Effector memory CD4-positive, alpha-beta T cell (primary cell): ENCODE measurements around the gene GPBAR1.

Source experiments
- DNase-seq, 3 donors: peaks; one replicate each; pipeline ENCODE4 v3.0.0-alpha.2; 2020
- H3K27ac ChIP-seq: 2 replicates; pipeline ENCODE4 v1.7.0; 2013; ENCODE audit warnings: mild to moderate bottlenecking, low read length, moderate library complexity; ENCODE audit not compliant: insufficient read depth, poor library complexity, severe bottlenecking
- H3K27me3 ChIP-seq: replicated peaks from 2 replicates; pipeline ENCODE4 v1.7.0; 2013; ENCODE audit warnings: mild to moderate bottlenecking, low read length; ENCODE audit not compliant: insufficient read depth, control insufficient read depth, poor library complexity, severe bottlenecking
- H3K36me3 ChIP-seq: 2 replicates; pipeline ENCODE4 v1.7.0; 2013; ENCODE audit warnings: mild to moderate bottlenecking, low read length, moderate library complexity; ENCODE audit not compliant: control insufficient read depth, insufficient read depth
- H3K4me1 ChIP-seq: 2 replicates; pipeline ENCODE4 v1.7.0; 2013; ENCODE audit warnings: low read length, mild to moderate bottlenecking; ENCODE audit not compliant: control insufficient read depth, insufficient read depth, poor library complexity, severe bottlenecking
- H3K4me3 ChIP-seq: 2 replicates; pipeline ENCODE4 v1.7.0; 2013; ENCODE audit warnings: low read length, low read depth, mild to moderate bottlenecking; ENCODE audit not compliant: insufficient read depth, poor library complexity, severe bottlenecking
- H3K9me3 ChIP-seq: 2 replicates; pipeline ENCODE4 v1.7.0; 2013; ENCODE audit warnings: mild to moderate bottlenecking, low read length, moderate library complexity; ENCODE audit not compliant: control insufficient read depth

GPBAR1 gene

DNA sequence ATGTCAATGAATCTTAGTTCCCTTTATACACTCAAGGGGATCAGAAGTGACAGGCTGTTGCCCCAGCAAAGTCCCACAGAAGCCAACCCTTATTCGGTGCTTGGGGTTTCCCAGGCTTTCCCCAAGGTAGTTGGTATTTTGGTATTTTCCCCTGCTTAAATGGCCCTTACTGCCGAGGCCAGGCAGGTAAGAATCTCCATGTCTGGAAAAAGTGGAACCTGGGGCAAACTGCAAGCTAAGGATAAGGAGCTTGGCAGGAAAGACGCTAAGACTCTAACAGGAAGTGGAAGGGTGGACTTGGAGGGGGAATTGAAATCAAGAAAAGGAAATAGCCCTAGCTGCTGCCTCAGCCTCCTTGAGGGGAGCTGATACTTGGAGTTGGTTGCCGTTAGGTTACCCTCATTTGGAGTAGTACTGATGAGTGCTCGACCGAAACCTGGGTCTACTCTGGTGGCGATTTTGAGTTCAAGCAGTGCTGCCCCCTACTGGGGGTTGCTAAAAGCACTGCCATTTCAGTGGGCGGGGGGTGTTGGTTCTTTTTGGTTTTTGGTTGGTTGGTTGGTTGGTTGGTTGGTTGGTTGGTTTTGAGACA is 3.3 kb upstream of the GPBAR1 start:
- H3K27me3 ChIP-seq: no peaks in the 10 kb centered on the region
- H3K4me3 ChIP-seq: no peak overlapping the region
- peak; percentile 31 to 48 (median 47) for DNase-seq
- H3K4me1 ChIP-seq: peaks cover 5% of the 10 kb centered on the region
- peaks cover 32% of the 10 kb centered on the region for H3K36me3 ChIP-seq
- H3K27ac ChIP-seq: peak overlapping the region; percentile 54
- H3K9me3 ChIP-seq: no peaks in the 10 kb centered on the region

DNA sequence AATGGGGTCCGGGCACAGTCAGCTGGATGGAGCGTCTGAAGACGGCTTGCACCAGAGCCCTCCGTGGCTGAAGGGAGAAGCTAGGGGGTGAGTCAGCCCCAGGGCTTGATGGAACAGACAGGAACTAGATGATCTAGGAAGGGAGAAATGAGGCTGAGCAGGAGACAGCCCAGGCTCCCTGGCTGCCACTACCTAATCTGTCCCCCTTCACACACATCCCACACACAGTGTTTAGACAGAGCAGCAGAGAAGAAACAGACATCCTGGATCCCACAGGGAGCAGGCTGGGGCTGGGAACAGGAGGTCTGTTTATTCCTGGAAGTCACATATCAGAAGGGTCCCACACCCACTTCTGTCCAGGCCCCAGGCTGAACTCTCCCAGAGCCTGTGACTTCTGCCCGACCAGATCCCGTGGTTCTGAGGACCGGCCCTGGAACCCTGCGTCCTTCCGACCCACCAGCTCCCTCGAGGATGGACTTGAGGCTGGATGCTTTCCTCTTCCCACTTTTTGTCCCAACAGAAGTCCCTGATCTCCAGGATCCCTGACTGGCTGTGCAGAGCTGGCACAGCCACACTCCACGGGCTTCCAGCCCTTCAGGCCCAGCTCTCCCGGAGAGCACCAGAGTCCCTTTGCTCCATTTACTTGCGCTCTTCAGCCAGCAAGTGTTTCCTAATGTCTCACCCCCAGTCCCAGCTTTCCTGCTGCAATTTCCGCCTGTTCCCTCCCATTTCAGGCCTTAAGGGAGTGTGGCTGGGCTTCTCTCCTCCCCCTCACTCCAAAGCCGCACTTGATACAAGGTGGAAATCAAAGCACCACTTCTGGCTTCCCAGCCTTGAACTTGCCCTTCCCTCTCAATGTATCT is 1.5 kb upstream of the GPBAR1 start:
- H3K9me3 ChIP-seq: no peaks in the 10 kb centered on the region
- H3K36me3 ChIP-seq: peaks cover 29% of the 10 kb centered on the region
- no peak overlapping the region for H3K27ac ChIP-seq
- peaks cover 5% of the 10 kb centered on the region for H3K4me1 ChIP-seq
- H3K4me3 ChIP-seq: no peak overlapping the region
- no peak for DNase-seq
- no peaks in the 10 kb centered on the region for H3K27me3 ChIP-seq

DNA sequence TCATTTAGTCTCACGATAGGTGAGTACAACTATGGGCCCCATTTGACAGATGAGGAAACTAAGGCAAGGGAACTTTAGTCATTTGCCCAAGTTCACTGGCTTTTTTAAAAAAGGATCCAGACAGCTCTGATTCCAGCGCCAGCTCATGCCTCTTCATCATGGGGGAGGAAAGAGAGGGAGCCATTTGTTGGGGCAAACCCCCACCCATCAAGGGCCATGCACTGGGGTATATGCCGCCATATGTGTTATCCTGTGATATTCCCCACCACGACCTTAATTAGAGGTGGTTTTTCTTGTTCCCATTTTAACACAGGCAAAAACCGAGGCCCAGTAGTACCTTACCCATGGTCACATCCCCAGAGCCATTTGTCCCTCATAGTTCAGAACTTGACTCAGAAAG is 649 bp upstream of the GPBAR1 start:
- Histone ChIP-seq H3K36me3 (peaks cover 29% of the 10 kb centered on the region), H3K27ac (no peak overlapping the region), H3K4me1 (peaks cover 5% of the 10 kb centered on the region), H3K27me3 (no peaks in the 10 kb centered on the region), H3K9me3 (no peaks in the 10 kb centered on the region), H3K4me3 (no peak overlapping the region)
- DNase-seq: no peak

DNA sequence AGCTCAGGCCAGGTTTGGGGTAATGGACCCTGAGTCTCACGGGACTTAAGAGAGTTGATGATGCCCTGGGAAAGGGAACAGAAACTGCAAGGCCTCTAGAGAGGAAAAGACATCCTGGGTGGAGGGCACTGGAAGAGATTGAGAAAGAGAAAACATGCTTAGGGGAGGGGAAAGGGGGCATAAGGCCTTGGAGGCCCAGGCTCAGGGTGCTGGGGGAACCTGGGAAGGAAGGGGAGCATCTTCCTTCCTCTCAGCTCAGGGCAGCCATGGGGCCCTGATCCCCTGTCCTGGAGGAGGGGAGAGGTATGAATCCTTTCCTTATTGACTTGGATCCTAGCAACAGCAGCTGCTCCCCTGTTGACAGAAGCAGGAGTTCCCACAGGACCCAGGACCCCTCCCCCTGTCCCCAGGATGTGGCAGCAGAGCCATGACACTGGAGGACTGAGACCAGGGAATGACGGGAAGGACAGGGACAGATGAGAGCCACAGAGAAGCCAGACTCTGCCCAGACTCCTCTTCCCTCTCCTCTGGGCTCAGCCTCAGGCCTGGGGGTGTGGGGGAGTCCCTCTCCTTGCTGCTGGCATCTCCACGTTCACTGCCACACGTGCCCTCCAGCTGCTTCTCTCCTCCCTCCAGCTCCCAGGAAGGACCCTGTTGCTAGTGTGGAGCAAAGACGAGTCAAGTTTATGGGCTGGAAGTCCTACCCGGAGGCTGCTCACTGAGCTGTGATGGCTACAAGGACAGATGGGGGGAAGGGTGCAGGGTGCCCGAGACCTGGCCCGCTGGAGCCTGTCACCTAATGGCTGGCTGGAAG is 815 bp downstream of the GPBAR1 start:
- DNase-seq: no peak
- no peaks in the 10 kb centered on the region for H3K27me3 ChIP-seq
- no peaks in the 10 kb centered on the region for H3K9me3 ChIP-seq
- H3K36me3 ChIP-seq: peaks cover 38% of the 10 kb centered on the region
- H3K27ac ChIP-seq: no peak overlapping the region
- no peak overlapping the region for H3K4me3 ChIP-seq
- H3K4me1 ChIP-seq: peaks cover 5% of the 10 kb centered on the region

DNA sequence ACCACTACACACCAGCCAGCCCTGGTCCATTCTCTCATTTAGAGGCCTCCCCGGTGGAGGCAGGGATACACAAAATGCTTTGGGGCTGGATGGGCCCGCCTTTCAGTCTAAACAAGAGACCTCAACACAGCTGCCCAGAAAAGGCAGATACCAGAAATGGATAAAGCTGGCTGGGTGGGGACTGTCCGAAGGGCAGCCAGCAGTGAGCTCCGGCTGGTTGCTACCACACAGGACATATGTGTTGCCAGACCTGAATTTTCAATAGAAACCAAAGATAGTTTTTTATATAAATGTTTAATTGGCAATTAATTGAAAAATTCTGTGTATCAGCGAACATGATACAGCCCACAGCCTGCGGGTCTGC is 1.4 kb downstream of the GPBAR1 start:
- DNase-seq: no peak
- Histone ChIP-seq H3K4me1 (peaks cover 4% of the 10 kb centered on the region), H3K36me3 (peaks cover 40% of the 10 kb centered on the region), H3K9me3 (no peaks in the 10 kb centered on the region), H3K27ac (no peak overlapping the region), H3K4me3 (no peak overlapping the region), H3K27me3 (no peaks in the 10 kb centered on the region)

DNA sequence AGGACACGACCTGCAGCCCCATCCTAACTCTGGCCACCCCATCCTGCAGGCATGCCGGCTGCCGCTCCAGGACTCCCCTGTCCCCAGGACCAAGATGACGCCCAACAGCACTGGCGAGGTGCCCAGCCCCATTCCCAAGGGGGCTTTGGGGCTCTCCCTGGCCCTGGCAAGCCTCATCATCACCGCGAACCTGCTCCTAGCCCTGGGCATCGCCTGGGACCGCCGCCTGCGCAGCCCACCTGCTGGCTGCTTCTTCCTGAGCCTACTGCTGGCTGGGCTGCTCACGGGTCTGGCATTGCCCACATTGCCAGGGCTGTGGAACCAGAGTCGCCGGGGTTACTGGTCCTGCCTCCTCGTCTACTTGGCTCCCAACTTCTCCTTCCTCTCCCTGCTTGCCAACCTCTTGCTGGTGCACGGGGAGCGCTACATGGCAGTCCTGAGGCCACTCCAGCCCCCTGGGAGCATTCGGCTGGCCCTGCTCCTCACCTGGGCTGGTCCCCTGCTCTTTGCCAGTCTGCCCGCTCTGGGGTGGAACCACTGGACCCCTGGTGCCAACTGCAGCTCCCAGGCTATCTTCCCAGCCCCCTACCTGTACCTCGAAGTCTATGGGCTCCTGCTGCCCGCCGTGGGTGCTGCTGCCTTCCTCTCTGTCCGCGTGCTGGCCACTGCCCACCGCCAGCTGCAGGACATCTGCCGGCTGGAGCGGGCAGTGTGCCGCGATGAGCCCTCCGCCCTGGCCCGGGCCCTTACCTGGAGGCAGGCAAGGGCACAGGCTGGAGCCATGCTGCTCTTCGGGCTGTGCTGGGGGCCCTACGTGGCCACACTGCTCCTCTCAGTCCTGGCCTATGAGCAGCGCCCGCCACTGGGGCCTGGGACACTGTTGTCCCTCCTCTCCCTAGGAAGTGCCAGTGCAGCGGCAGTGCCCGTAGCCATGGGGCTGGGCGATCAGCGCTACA is 2.1 kb downstream of the GPBAR1 start:
- H3K36me3 ChIP-seq: peaks cover 40% of the 10 kb centered on the region
- no peaks in the 10 kb centered on the region for H3K4me1 ChIP-seq
- DNase-seq: no peak
- H3K27ac ChIP-seq: no peak overlapping the region
- H3K9me3 ChIP-seq: no peaks in the 10 kb centered on the region
- H3K27me3 ChIP-seq: no peaks in the 10 kb centered on the region
- no peak overlapping the region for H3K4me3 ChIP-seq

DNA sequence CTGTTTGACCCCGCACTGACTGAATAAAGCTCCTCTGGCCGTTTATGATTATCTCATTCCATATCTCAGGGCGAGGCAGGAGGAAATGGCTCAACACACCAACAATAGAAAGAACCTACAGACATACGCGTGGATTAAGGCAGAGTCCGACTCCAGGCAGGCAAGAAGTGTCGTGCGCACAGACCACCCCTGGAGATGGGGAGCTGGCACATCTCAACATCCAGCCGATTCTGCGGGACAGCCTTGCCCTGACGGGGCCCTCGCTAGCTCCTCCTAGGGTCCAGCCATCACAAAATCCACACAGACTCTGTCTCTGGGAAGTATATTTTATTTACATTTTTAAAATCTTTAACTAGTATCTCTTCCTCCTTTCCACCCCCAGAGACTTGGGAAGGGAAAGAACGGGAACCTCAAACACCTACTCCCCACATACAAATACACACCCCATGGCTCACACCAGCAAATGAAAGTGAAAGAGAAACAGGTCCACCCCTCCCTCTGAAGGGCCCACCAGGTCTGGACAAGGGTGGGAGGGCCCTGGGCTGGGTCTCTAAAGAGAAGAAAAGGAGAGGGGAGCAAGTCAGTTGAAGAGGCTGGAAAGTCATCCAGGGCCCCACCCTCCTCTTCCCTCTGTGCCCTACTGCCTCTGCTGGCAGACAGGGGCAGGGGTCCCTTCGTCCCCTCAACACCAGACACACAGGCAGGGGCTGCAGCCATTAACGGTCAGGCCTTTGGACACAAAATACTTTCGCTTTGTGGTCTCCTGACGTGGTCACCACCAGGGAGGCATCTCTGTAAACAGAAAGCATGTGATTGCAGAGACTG is 3.2 kb downstream of the GPBAR1 start:
- Histone ChIP-seq H3K27ac (no peak overlapping the region), H3K4me3 (no peak overlapping the region), H3K4me1 (peaks cover under 1% of the 10 kb centered on the region), H3K36me3 (peaks cover 40% of the 10 kb centered on the region), H3K9me3 (no peaks in the 10 kb centered on the region), H3K27me3 (no peaks in the 10 kb centered on the region)
- no peak for DNase-seq

DNA sequence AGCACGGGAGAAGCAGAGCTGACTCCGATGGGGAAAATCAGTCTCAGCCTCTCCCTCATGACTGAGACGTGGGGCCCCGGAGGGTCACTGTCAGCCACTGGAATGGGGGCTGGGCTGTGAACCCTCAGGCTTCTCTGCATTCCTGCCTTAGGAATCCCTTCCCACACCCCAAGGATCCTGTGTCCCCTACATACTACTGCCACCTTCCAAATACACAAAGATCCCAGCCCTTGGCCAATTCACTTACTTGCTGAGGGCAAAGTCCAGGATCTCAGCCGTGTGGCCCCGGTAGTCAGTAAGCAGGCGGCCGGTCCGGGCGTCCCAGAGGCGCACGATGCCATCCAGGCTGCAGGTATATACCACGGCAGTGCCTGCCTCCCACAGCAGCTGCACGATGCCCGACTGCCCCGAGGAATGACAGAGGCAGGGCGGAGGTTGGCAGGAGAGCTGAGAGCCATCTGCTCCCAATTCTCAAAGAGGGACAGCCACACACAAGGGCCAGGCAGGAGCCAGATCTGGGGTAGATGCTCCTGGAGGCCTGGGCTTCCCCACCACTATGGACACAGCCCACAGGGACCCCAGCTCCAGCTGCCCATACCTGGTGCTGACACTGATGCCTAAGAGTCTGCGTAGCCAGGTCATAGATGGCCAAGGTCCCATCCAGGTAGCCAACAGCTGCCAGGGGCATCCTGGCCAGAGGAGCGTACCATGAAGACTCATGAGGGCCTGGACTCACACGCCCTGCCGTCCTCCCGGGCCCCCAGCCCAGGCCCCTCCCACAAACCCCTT is 4.2 kb downstream of the GPBAR1 start:
- H3K4me3 ChIP-seq: no peak overlapping the region
- no peaks in the 10 kb centered on the region for H3K9me3 ChIP-seq
- DNase-seq: no peak
- H3K4me1 ChIP-seq: peaks cover 6% of the 10 kb centered on the region
- no peaks in the 10 kb centered on the region for H3K27me3 ChIP-seq
- no peak overlapping the region for H3K27ac ChIP-seq
- peaks cover 40% of the 10 kb centered on the region for H3K36me3 ChIP-seq
